Activated T-cell treated with anti-CD3 and anti-CD28 coated beads, Interleukin-2, amount 50 U/mL, for 24 hours (primary cell): Measurements from ENCODE around the gene KCNG3.

Source experiments
- DNase-seq: peaks from one replicate; pipeline ENCODE4 v3.0.0-alpha.2; 2020
- H3K27ac Mint-ChIP-seq: 2 replicates; pipeline ENCODE4 v1.8.0; 2020; ENCODE audit warnings: mild to moderate bottlenecking, mixed read lengths
- H3K27me3 Mint-ChIP-seq: 2 replicates; pipeline ENCODE4 v1.8.0; 2020; ENCODE audit warnings: mixed read lengths
- H3K36me3 Mint-ChIP-seq: 2 replicates; pipeline ENCODE4 v1.8.0; 2020; ENCODE audit warnings: low read depth, mixed read lengths
- H3K4me1 Mint-ChIP-seq: 2 replicates; pipeline ENCODE4 v1.8.0; 2020; ENCODE audit warnings: low read depth, mixed read lengths
- H3K4me3 Mint-ChIP-seq: 2 replicates; pipeline ENCODE4 v1.8.0; 2020; ENCODE audit warnings: mild to moderate bottlenecking, moderate library complexity, mixed read lengths
- H3K9me3 Mint-ChIP-seq: 2 replicates; pipeline ENCODE4 v1.8.0; 2020; ENCODE audit warnings: mixed read lengths

The KCNG3 gene

DNA sequence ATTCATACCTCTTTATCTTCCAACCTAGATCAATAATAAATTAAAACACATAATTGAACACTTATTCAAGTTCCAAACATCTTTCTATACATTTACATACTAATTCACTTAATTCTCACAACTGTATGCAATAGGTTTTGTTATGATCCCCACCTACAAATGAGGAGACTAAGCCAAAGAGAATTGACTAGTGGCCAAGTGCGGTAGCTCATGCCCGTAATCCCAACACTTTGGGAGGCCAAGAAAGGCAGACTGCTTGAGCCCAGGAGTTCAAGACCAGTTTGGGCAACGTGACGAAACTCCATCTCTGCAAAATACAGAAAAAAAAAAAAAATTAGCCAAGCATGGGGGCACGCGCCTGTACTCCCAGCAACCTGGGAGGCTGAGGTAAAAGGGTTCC is 36.8 kb downstream of the KCNG3 start:
- H3K36me3 Mint-ChIP-seq: no peaks in the 10 kb centered on the region

GRCh38 chr2:42456126-42456839 is 37.5 kb downstream of the KCNG3 start:
- DNase-seq: no peak
- peaks cover 6% of the 10 kb centered on the region for H3K27me3 Mint-ChIP-seq
- H3K27ac Mint-ChIP-seq: no peak overlapping the region

More for the DNA sequence above, 36.8 kb downstream of the KCNG3 start:
- DNase-seq: no peak
- Mint-ChIP-seq H3K27me3 (peaks cover 6% of the 10 kb centered on the region), H3K4me1 (no peaks in the 10 kb centered on the region), H3K9me3 (peaks cover 2% of the 10 kb centered on the region), H3K4me3 (no peak overlapping the region), H3K27ac (no peak overlapping the region)

DNA sequence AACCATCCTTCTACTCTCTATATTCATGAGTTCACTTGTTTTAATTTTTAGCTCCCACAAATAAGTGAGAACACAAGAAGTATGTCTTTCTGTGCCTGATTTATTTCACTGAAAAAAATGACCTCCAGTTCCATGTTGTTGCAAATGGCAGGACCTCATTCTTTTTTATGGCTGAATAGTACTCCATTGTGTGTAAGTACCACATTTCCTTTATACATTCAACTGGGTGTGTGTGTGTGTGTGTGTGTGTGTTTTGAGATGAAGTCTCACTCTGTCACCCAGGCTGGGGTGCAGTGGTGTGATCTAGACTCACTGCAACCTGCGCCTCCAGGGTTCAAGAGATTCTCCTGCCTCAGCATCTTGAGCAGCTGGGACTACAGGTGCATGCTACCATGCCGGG is 41.2 kb downstream of the KCNG3 start:
- peaks cover 2% of the 10 kb centered on the region for H3K9me3 Mint-ChIP-seq
- H3K36me3 Mint-ChIP-seq: no peaks in the 10 kb centered on the region
- H3K27me3 Mint-ChIP-seq: peaks cover 3% of the 10 kb centered on the region
- no peak for DNase-seq
- no peak overlapping the region for H3K27ac Mint-ChIP-seq
- H3K4me3 Mint-ChIP-seq: no peak overlapping the region
- H3K4me1 Mint-ChIP-seq: no peaks in the 10 kb centered on the region

More at GRCh38 chr2:42456126-42456839, 37.5 kb downstream of the KCNG3 start:
- Mint-ChIP-seq H3K36me3 (no peaks in the 10 kb centered on the region), H3K4me1 (no peaks in the 10 kb centered on the region), H3K4me3 (no peak overlapping the region), H3K9me3 (peaks cover 2% of the 10 kb centered on the region)

GRCh38 chr2:42450136-42450535 is 43.6 kb downstream of the KCNG3 start:
- no peaks in the 10 kb centered on the region for H3K4me1 Mint-ChIP-seq
- DNase-seq: no peak
- H3K27me3 Mint-ChIP-seq: peaks cover 3% of the 10 kb centered on the region
- no peak overlapping the region for H3K4me3 Mint-ChIP-seq
- H3K27ac Mint-ChIP-seq: no peak overlapping the region
- no peaks in the 10 kb centered on the region for H3K36me3 Mint-ChIP-seq
- peaks cover 2% of the 10 kb centered on the region for H3K9me3 Mint-ChIP-seq

GRCh38 chr2:42449163-42450087 is 44.4 kb downstream of the KCNG3 start:
- Mint-ChIP-seq H3K9me3 (peaks cover 2% of the 10 kb centered on the region), H3K4me3 (no peak overlapping the region), H3K4me1 (no peaks in the 10 kb centered on the region), H3K36me3 (no peaks in the 10 kb centered on the region), H3K27me3 (peaks cover 3% of the 10 kb centered on the region), H3K27ac (no peak overlapping the region)
- no peak for DNase-seq

DNA sequence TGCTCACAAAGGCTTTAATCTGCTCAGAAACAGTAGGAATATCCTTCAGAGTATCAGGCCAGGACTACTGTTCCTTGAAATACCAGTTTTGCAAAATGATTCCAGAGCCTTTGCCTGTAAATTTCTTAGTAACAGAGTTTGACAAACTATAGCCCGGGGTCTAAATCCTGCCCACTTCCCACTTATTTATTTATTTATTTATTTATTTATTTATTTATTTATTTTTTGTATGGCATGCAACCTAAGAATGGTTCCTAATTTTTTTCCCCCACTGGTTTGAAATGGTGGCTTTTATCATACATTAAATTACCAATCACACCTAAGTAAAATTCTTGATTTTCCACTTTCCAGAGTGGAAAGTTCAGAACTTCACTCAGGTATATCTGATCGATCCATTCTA is 45.6 kb downstream of the KCNG3 start:
- no peak overlapping the region for H3K4me3 Mint-ChIP-seq
- H3K36me3 Mint-ChIP-seq: no peaks in the 10 kb centered on the region
- H3K9me3 Mint-ChIP-seq: peaks cover 2% of the 10 kb centered on the region
- no peak overlapping the region for H3K27ac Mint-ChIP-seq
- no peak for DNase-seq
- peaks cover 2% of the 10 kb centered on the region for H3K27me3 Mint-ChIP-seq
- no peaks in the 10 kb centered on the region for H3K4me1 Mint-ChIP-seq

DNA sequence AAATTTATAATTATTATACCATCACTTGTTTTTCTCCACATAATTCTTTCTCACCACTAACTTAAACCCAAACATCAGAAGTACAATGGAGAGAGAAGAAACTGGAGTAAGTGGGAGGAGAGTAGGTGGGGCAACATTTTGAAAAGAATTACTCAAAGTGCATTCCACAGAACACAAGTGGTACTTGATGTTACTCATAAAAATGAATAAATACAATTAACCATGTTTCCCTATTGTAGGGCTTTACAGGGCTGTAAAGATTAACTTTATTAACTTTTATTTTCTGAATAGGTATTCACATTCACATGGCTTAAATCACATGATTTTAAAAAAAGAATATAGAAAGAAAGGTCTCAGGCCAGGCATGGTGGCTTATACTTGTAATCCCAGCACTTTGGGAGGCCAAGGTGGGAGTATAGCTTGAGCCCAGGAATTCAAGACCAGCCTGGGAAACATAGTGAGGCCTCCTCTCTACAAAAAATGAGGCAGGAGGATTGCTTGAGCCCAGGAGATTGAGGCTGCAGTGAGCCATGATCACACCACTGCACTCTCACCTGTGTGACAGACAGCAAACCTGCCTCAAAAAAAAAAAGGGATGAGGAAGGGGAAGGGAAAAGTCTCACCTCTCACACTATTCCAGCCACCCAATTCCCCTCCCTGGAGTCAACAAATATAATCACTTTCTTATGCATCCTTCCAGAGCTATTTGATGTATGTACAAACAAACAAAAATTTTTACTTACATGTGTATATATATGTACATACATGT is 47.1 kb downstream of the KCNG3 start:
- no peaks in the 10 kb centered on the region for H3K27me3 Mint-ChIP-seq
- no peaks in the 10 kb centered on the region for H3K4me1 Mint-ChIP-seq
- H3K27ac Mint-ChIP-seq: no peak overlapping the region
- no peak overlapping the region for H3K4me3 Mint-ChIP-seq
- no peaks in the 10 kb centered on the region for H3K36me3 Mint-ChIP-seq
- no peak for DNase-seq
- H3K9me3 Mint-ChIP-seq: no peaks in the 10 kb centered on the region

DNA sequence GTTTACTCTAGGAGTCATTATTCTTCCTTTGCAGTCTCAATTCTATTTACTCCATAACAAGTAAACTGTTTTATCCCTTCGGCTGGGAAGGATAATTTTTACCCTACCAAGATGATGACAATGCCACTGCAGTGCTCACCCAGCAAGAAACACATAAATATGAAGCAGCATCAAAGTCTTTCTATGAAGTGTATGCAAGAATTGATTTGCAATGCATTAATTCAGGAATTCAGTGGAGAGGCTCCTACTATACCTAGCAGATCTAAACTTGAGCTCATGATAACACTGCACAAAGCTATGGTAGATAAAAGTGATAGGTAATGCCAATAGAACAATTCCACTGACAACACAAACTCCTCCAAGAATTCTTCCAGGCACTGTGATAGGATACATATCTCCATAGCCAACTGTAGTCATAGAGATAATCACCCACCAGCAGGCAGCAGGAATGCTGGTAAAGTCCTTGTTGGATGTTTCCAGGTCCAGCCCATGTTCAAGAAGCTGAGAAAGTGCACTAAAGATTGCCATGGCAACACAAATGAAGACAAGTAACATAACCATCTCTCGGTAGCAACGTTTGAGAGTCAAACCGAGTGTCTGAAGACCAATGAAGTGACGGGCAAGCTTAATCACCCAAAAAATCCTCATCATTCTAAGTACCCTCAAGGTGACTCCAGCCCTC is 49.9 kb downstream of the KCNG3 start:
- no peak for DNase-seq
- Mint-ChIP-seq H3K4me3 (no peak overlapping the region), H3K9me3 (no peaks in the 10 kb centered on the region), H3K27ac (no peak overlapping the region), H3K4me1 (no peaks in the 10 kb centered on the region), H3K27me3 (no peaks in the 10 kb centered on the region), H3K36me3 (no peaks in the 10 kb centered on the region)

GRCh38 chr2:42442774-42443173 is 51.0 kb downstream of the KCNG3 start:
- DNase-seq: no peak
- Mint-ChIP-seq H3K27ac (no peak overlapping the region), H3K4me1 (no peaks in the 10 kb centered on the region), H3K4me3 (no peak overlapping the region), H3K9me3 (no peaks in the 10 kb centered on the region), H3K27me3 (no peaks in the 10 kb centered on the region), H3K36me3 (no peaks in the 10 kb centered on the region)

DNA sequence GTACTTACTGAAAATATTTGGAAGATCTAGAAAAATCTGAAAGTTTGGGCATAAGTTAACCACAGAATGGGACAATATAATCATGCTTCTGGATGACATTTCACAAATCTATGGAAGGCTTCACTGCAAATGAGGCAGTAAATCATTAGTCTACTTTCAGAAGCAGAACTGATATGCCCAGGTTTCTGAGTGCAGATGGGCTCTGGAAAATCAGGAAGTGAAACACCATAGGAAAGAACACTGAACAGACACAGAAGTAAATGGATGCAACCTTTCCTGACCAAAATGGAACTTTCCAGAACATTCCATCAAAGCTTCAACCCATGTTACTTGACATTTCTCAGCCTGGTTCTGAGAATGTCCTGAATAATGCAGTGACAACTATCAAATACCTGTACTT is 55.1 kb downstream of the KCNG3 start:
- no peak overlapping the region for H3K4me3 Mint-ChIP-seq
- H3K27me3 Mint-ChIP-seq: peaks cover 3% of the 10 kb centered on the region

GRCh38 chr2:42436370-42436769 is 57.4 kb downstream of the KCNG3 start:
- Mint-ChIP-seq H3K27me3 (peaks cover 6% of the 10 kb centered on the region), H3K4me1 (no peaks in the 10 kb centered on the region), H3K27ac (no peak overlapping the region), H3K9me3 (no peaks in the 10 kb centered on the region), H3K36me3 (no peaks in the 10 kb centered on the region), H3K4me3 (no peak overlapping the region)
- DNase-seq: no peak

More for the DNA sequence above, 55.1 kb downstream of the KCNG3 start:
- DNase-seq: no peak
- no peak overlapping the region for H3K27ac Mint-ChIP-seq
- no peaks in the 10 kb centered on the region for H3K36me3 Mint-ChIP-seq
- no peaks in the 10 kb centered on the region for H3K9me3 Mint-ChIP-seq
- no peaks in the 10 kb centered on the region for H3K4me1 Mint-ChIP-seq

- Mint-ChIP-seq H3K36me3 (no peaks in the 10 kb centered on the region), H3K4me3 (no peak overlapping the region), H3K27me3 (peaks cover 6% of the 10 kb centered on the region), H3K4me1 (no peaks in the 10 kb centered on the region), H3K9me3 (no peaks in the 10 kb centered on the region), H3K27ac (no peak overlapping the region)
- DNase-seq: no peak
These were observed 58.2 kb downstream of the KCNG3 start for GRCh38 chr2:42435628-42436027.

DNA sequence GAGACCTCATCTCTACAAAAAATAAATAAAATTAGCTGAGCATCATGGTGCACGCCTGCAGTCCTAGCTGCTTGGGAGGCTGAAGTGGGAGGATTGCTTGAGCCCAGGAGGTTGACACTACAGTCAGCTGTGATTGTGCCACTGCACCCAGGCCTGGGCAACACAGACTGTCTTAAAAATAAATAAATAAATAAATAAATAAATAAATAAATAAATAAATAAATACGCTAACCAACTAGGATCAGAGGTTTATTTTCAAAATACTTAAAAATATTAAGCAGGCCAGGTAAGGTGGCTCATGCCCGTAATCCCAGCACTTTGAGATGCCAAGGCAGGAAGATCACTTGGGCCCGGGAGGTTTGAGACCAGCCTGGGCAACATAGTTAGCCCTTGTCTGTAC is 63.6 kb downstream of the KCNG3 start:
- Mint-ChIP-seq H3K27me3 (peaks cover 3% of the 10 kb centered on the region), H3K27ac (no peak overlapping the region), H3K4me3 (no peak overlapping the region), H3K36me3 (no peaks in the 10 kb centered on the region), H3K4me1 (no peaks in the 10 kb centered on the region), H3K9me3 (no peaks in the 10 kb centered on the region)
- no peak for DNase-seq

DNA sequence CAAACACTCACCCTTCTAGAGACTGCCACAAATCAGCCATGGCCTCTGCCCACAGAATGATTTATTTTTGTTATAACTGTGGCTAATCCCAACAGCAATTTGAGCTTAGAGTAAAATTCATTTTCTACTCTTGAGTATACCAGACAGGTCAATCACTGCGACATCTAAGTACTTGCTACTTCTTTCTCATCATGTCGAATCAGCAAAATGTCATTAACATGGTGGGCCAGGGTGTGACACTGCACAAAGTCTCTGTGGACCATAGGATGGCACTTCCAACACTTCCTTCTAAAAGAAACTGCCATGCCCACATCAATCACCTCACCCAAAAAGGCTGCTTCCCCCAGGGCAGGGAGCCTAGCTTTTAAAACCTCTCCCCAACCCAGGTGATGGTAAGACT is 64.4 kb downstream of the KCNG3 start:
- Mint-ChIP-seq H3K36me3 (no peaks in the 10 kb centered on the region), H3K27ac (no peak overlapping the region), H3K4me1 (no peaks in the 10 kb centered on the region), H3K27me3 (peaks cover 3% of the 10 kb centered on the region), H3K9me3 (no peaks in the 10 kb centered on the region), H3K4me3 (no peak overlapping the region)
- DNase-seq: no peak
